OCI-LY7 (cell line): ENCODE data around the gene SERINC1. TPM values are rescaled to one million over a fixed set of nuclear protein-coding genes. Genes with fewer than 3 reads are reported as not detected.

Experiments used
- BruUV-seq: library from RNA; stranded (reverse); fragments of 400-500 nt; replicated peaks from 2 replicates; lab custom pipeline; 2021; lab: Mats Ljungman, UMichigan
- CTCF ChIA-PET: fragments of 300-600 bp; sonication (Branson Sonifier 250); formaldehyde crosslinking; loops from one replicate; lab custom pipeline; 2022; ENCODE audit warnings: antibody characterized with exemption; ENCODE audit not compliant: unreplicated experiment; lab: Charles Lee
- POLR2A ChIA-PET: fragments of 300-600 bp; sonication (Branson Sonifier 250); formaldehyde crosslinking; loops from one replicate; lab custom pipeline; 2022; ENCODE audit warnings: antibody characterized with exemption; lab: Charles Lee
- DNase-seq: peaks from one replicate; pipeline ENCODE4 v3.0.0-alpha.2; 2015; ENCODE audit warnings: low spot score
- H2AFZ ChIP-seq: fragments of 200-600 bp; sonication (generic), shearing (Covaris generic); 2 replicates; pipeline ENCODE4 v1.6.1; 2014; ENCODE audit warnings: mild to moderate bottlenecking, antibody characterized with exemption, low read length, moderate library complexity
- H3K27ac ChIP-seq: fragments of 200-600 bp; sonication (generic); 2 replicates; pipeline ENCODE4 v1.5.1; 2014; ENCODE audit warnings: mixed run types, low read depth, mild to moderate bottlenecking, moderate library complexity, low read length, inconsistent platforms; ENCODE audit not compliant: poor library complexity, severe bottlenecking
- H3K36me3 ChIP-seq: fragments of 200-600 bp; sonication (generic); 2 replicates; pipeline ENCODE4 v1.6.1; 2014; ENCODE audit warnings: mild to moderate bottlenecking, antibody characterized with exemption, low read length, moderate library complexity, mixed read lengths; ENCODE audit not compliant: insufficient read depth
- H3K4me1 ChIP-seq: fragments of 200-600 bp; sonication (generic); 2 replicates; pipeline ENCODE4 v1.5.1; 2014; ENCODE audit warnings: mild to moderate bottlenecking, low read length; ENCODE audit not compliant: insufficient read depth, poor library complexity, severe bottlenecking
- H3K4me2 ChIP-seq: fragments of 200-600 bp; sonication (generic); 2 replicates; pipeline ENCODE4 v1.6.1; 2014; ENCODE audit warnings: mild to moderate bottlenecking, low read length
- H3K4me3 ChIP-seq: fragments of 200-600 bp; sonication (generic); 2 replicates; pipeline ENCODE4 v1.5.1; 2014; ENCODE audit warnings: mild to moderate bottlenecking, low read depth, low read length; ENCODE audit not compliant: poor library complexity, severe bottlenecking
- H3K79me2 ChIP-seq: fragments of 200-600 bp; sonication (generic); 2 replicates; pipeline ENCODE4 v1.6.1; 2016; ENCODE audit warnings: low read depth, mild to moderate bottlenecking, low read length, moderate library complexity, mixed read lengths; ENCODE audit not compliant: insufficient read depth
- H3K9me2 ChIP-seq: fragments of 200-600 bp; sonication (generic); 2 replicates; pipeline ENCODE4 v1.6.1; 2016; ENCODE audit warnings: mild to moderate bottlenecking, low read length, mixed read lengths; ENCODE audit not compliant: insufficient read depth
- H3K9me3 ChIP-seq: fragments of 200-600 bp; sonication (generic); 2 replicates; pipeline ENCODE4 v1.6.1; 2014; ENCODE audit warnings: mild to moderate bottlenecking, mixed run types, low read length, mixed read lengths
- H4K20me1 ChIP-seq: fragments of 200-600 bp; sonication (generic); 2 replicates; pipeline ENCODE4 v1.6.1; 2014; ENCODE audit warnings: mild to moderate bottlenecking, antibody characterized with exemption, low read length, moderate library complexity, mixed read lengths; ENCODE audit not compliant: insufficient read depth
- EZH2phosphoT487 ChIP-seq: fragments of 200-600 bp; sonication (generic); IDR thresholded peaks from 2 replicates; pipeline ENCODE4 v1.6.1; 2018; ENCODE audit warnings: low read depth, borderline replicate concordance, mild to moderate bottlenecking, mixed run types, antibody characterized with exemption, low read length, moderate library complexity, mixed read lengths
- intact Hi-C: fragments of 100-400 bp; cut with micrococcal nuclease; formaldehyde crosslinking; loops from one replicate; pipeline ENCODE4 v1.10.0; 2022; ENCODE audit not compliant: unreplicated experiment
- total RNA-seq, 2 experiments: library from RNA; depleted of rRNA in 1 of 2; stranded (reverse); fragments of >200 nt in 1 of 2; shearing (Covaris generic) in 1 of 2; gene quantifications; 2 replicates each; pipeline ENCODE4 v1.2.3, GENCODE V29; 2014 to 2022
- TF ChIP-seq, protein P1 (sequence below): fragments of 200-600 bp; sonication (generic); conservative IDR thresholded peaks from 2 replicates; pipeline ENCODE4 v1.5.1; 2014; ENCODE audit warnings: mild to moderate bottlenecking, antibody characterized with exemption, low read length, moderate library complexity, mixed read lengths

Gene SERINC1
- total RNA-seq, 2 experiments from 2014 or later = 12.8 to 26.0 TPM

DNA sequence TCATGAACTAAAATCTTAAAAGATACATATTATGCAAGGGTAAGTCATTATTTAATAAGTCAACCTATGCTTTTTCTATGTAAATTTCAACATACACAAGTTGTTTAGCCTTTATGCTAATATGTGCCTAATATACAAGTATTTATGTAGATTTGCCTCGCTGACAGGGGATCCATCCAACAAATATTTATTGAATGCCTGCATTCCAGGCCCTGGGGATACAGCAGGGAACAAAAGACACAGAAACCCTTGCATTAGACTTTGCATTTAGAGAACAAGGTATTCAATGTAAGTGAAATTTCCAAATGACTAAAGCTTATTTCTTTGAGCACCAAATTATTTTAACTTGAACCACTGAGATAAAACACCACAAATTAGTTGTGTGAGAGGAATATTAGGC is 19.1 kb downstream of the SERINC1 start:
- Histone ChIP-seq H3K36me3 (peaks cover 92% of the 10 kb centered on the region), H3K9me3 (no peaks in the 10 kb centered on the region), H3K9me2 (no peaks in the 10 kb centered on the region), H3K4me3 (no peak overlapping the region), H3K79me2 (no peaks in the 10 kb centered on the region), H2AFZ (no peak overlapping the region), H3K4me2 (no peak overlapping the region), H3K27ac (no peak overlapping the region), H3K4me1 (no peaks in the 10 kb centered on the region), H4K20me1 (0 out of 2 replicates have a peak, but pooled peaks cover 4% of the 10 kb centered on the region)
- POLR2A ChIA-PET = interaction anchor here (1.3 to 1.7 kb wide), 2 partner anchors 18 to 38 kb away, joined by 3 read pairs; no protein-coding TSS in a partner anchor
- DNase-seq = no peak
- CTCF ChIA-PET = no interaction called here
- no TSS peak for BruUV-seq
- no peak for TF ChIP-seq EZH2phosphoT487
- TF ChIP-seq, protein P1, sequence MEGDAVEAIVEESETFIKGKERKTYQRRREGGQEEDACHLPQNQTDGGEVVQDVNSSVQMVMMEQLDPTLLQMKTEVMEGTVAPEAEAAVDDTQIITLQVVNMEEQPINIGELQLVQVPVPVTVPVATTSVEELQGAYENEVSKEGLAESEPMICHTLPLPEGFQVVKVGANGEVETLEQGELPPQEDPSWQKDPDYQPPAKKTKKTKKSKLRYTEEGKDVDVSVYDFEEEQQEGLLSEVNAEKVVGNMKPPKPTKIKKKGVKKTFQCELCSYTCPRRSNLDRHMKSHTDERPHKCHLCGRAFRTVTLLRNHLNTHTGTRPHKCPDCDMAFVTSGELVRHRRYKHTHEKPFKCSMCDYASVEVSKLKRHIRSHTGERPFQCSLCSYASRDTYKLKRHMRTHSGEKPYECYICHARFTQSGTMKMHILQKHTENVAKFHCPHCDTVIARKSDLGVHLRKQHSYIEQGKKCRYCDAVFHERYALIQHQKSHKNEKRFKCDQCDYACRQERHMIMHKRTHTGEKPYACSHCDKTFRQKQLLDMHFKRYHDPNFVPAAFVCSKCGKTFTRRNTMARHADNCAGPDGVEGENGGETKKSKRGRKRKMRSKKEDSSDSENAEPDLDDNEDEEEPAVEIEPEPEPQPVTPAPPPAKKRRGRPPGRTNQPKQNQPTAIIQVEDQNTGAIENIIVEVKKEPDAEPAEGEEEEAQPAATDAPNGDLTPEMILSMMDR = no peak
- intact Hi-C loops = no loop called here

DNA sequence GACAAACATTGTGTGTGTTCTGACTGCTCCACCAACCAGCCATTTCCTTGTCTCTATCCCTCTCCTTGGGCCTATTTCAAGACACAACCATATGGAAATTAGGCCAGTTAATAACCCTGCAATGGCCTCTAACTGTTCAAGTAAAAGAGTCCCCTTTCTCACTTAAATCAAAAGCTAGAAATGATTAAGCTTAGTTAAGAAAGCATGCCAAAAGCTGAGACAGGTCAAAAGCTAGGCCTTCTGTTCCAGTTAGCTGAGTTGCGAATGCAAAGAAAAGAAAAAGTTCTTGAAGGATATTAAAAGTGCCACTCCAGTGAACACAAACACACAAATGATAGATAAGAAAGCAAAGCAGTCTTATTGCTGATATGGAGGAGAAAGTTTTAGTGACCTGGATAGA is 22.5 kb downstream of the SERINC1 start:
- Histone ChIP-seq H3K9me2 (no peaks in the 10 kb centered on the region), H3K4me2 (no peak overlapping the region), H3K9me3 (no peaks in the 10 kb centered on the region), H3K4me1 (no peaks in the 10 kb centered on the region), H3K36me3 (peaks cover 92% of the 10 kb centered on the region), H3K79me2 (no peaks in the 10 kb centered on the region), H2AFZ (no peak overlapping the region), H3K27ac (no peak overlapping the region), H4K20me1 (0 out of 2 replicates have a peak, but pooled peaks cover 4% of the 10 kb centered on the region), H3K4me3 (no peak overlapping the region)
- TF ChIP-seq, protein P1 = no peak
- TF ChIP-seq EZH2phosphoT487 = no peak
- intact Hi-C loops = no loop called here
- BruUV-seq = no TSS peak
- no peak for DNase-seq
- ChIA-PET CTCF (no interaction called here), POLR2A (no interaction called here)

DNA sequence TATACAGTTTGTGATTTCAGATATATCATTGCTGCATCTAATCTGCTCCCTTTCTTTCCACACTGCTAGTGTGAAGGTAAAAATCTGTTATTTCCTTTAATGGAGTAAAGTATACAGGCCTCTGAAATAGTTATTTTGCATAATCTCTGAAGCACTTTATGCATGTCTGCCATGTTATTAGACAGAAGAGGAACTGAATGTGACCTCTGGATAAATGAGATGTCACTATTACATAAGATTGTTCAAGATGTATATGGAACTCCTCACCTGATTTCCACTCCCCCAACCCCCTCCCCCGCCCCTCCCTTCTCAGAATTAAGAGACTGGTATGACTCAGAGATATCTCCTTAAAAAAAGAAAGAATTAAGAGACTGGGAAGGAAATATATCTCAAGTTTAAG is 26.3 kb downstream of the SERINC1 start:
- CTCF ChIA-PET = no interaction called here
- DNase-seq = no peak

More for the DNA sequence above, 26.3 kb downstream of the SERINC1 start:
- intact Hi-C loops = no loop called here
- Histone ChIP-seq H3K9me3 (peaks cover 5% of the 10 kb centered on the region), H3K4me2 (no peak overlapping the region), H3K9me2 (no peaks in the 10 kb centered on the region), H3K79me2 (no peaks in the 10 kb centered on the region), H3K4me3 (no peak overlapping the region), H2AFZ (no peak overlapping the region), H3K4me1 (no peaks in the 10 kb centered on the region), H3K27ac (no peak overlapping the region), H4K20me1 (0 out of 2 replicates have a peak, but pooled peaks cover 4% of the 10 kb centered on the region), H3K36me3 (peaks cover 91% of the 10 kb centered on the region)
- POLR2A ChIA-PET = interaction anchor here (1.3 to 1.5 kb wide), 2 partner anchors 9 to 26 kb away, joined by 3 to 4 read pairs; partner anchors contain the start of gene SERINC1
- TF ChIP-seq, protein P1 = no peak
- TF ChIP-seq EZH2phosphoT487 = no peak
- no TSS peak for BruUV-seq
